Central memory CD8-positive, alpha-beta T cell (primary cell): ENCODE results near the gene CRY1.

Experiments used
- ATAC-seq: fragments of 150-1000 bp; cut with Tn5 transposase; replicated peaks from 2 replicates; pipeline ENCODE4 v1.10.0; 2022; ENCODE audit warnings: mild to moderate bottlenecking, moderate FRiP score, moderate number of reproducible peaks; ENCODE audit not compliant: poor library complexity, severe bottlenecking; ENCODE audit errors: extremely low read depth
- DNase-seq, 2 donors: peaks; one replicate each; pipeline ENCODE4 v3.0.0; 2021; ENCODE audit warnings: low spot score in 2 of 2
- H3K27ac Mint-ChIP-seq: one replicate; pipeline ENCODE4 v1.8.0; 2022; ENCODE audit warnings: low read depth, mild to moderate bottlenecking, moderate library complexity, mixed read lengths
- H3K27me3 Mint-ChIP-seq: one replicate; pipeline ENCODE4 v1.8.0; 2022; ENCODE audit warnings: mixed read lengths
- H3K36me3 Mint-ChIP-seq: one replicate; pipeline ENCODE4 v1.8.0; 2022; ENCODE audit warnings: mild to moderate bottlenecking, moderate library complexity, mixed read lengths; ENCODE audit not compliant: insufficient read depth
- H3K4me1 Mint-ChIP-seq: one replicate; pipeline ENCODE4 v1.8.0; 2022; ENCODE audit warnings: mixed read lengths
- H3K4me3 Mint-ChIP-seq: one replicate; pipeline ENCODE4 v1.8.0; 2022; ENCODE audit warnings: mild to moderate bottlenecking, moderate library complexity, mixed read lengths
- H3K9me3 Mint-ChIP-seq: one replicate; pipeline ENCODE4 v1.8.0; 2022; ENCODE audit warnings: mixed read lengths

Gene CRY1

GRCh38 chr12:107093417-107094182, at the start of gene CRY1:
Gene CRY1, minus strand, starts transcription at chr12:107093549. Its CDS starts 588 bp downstream, at chr12:107092961.
- H3K4me3 Mint-ChIP-seq, result no peak within 1 kb of the TSS
- H3K4me1 Mint-ChIP-seq, result peaks cover 18% of the 10 kb centered on the region
- peaks cover 18% of the 10 kb centered on the region for H3K27me3 Mint-ChIP-seq
- DNase-seq, result peak; percentile 88 to 93
- peak; percentile 83 for ATAC-seq
- H3K9me3 Mint-ChIP-seq, result no peaks in the 10 kb centered on the region
- H3K27ac Mint-ChIP-seq, result no peak within 1 kb of the TSS
- peaks cover 8% of the 10 kb centered on the region for H3K36me3 Mint-ChIP-seq

GRCh38 chr12:107139787-107140186, 46.4 kb upstream of the CRY1 start:
- H3K36me3 Mint-ChIP-seq, result peaks cover 1% of the 10 kb centered on the region
- no peaks in the 10 kb centered on the region for H3K9me3 Mint-ChIP-seq
- DNase-seq (no peak), ATAC-seq (no peak)
- H3K4me1 Mint-ChIP-seq, result no peaks in the 10 kb centered on the region
- H3K4me3 Mint-ChIP-seq, result no peak overlapping the region
- no peaks in the 10 kb centered on the region for H3K27me3 Mint-ChIP-seq
- no peak overlapping the region for H3K27ac Mint-ChIP-seq

GRCh38 chr12:107138990-107139389, 45.6 kb upstream of the CRY1 start:
- DNase-seq, result no peak
- Mint-ChIP-seq H3K27ac (no peak overlapping the region), H3K4me1 (no peaks in the 10 kb centered on the region), H3K36me3 (peaks cover 1% of the 10 kb centered on the region), H3K27me3 (no peaks in the 10 kb centered on the region), H3K4me3 (no peak overlapping the region), H3K9me3 (no peaks in the 10 kb centered on the region)
- ATAC-seq, result no peak

GRCh38 chr12:107135177-107135576, 41.8 kb upstream of the CRY1 start:
- Mint-ChIP-seq H3K4me1 (no peaks in the 10 kb centered on the region), H3K4me3 (no peak overlapping the region), H3K36me3 (peaks cover 1% of the 10 kb centered on the region), H3K27ac (no peak overlapping the region), H3K27me3 (no peaks in the 10 kb centered on the region), H3K9me3 (no peaks in the 10 kb centered on the region)
- no peak for DNase-seq
- no peak for ATAC-seq

- no peaks in the 10 kb centered on the region for H3K4me1 Mint-ChIP-seq
- H3K27me3 Mint-ChIP-seq, result no peaks in the 10 kb centered on the region
- H3K4me3 Mint-ChIP-seq, result no peak overlapping the region
- ATAC-seq (peak; percentile 32), DNase-seq (peak in 1 of 2 donors; percentile 21)
- H3K27ac Mint-ChIP-seq, result no peak overlapping the region
- H3K9me3 Mint-ChIP-seq, result no peaks in the 10 kb centered on the region
- peaks cover 1% of the 10 kb centered on the region for H3K36me3 Mint-ChIP-seq
These were observed 41.2 kb upstream of the CRY1 start for GRCh38 chr12:107134558-107134957.

GRCh38 chr12:107133462-107133861, 40.1 kb upstream of the CRY1 start:
- ATAC-seq, result no peak

GRCh38 chr12:107131832-107132616, 38.7 kb upstream of the CRY1 start:
- Mint-ChIP-seq H3K27me3 (no peaks in the 10 kb centered on the region), H3K36me3 (peaks cover 1% of the 10 kb centered on the region), H3K9me3 (no peaks in the 10 kb centered on the region), H3K4me1 (no peaks in the 10 kb centered on the region), H3K4me3 (no peak overlapping the region), H3K27ac (no peak overlapping the region)
- DNase-seq (no peak), ATAC-seq (no peak)

More at GRCh38 chr12:107133462-107133861, 40.1 kb upstream of the CRY1 start:
- no peaks in the 10 kb centered on the region for H3K4me1 Mint-ChIP-seq
- no peak for DNase-seq
- H3K9me3 Mint-ChIP-seq, result no peaks in the 10 kb centered on the region
- H3K27me3 Mint-ChIP-seq, result no peaks in the 10 kb centered on the region
- H3K36me3 Mint-ChIP-seq, result peaks cover 1% of the 10 kb centered on the region
- H3K27ac Mint-ChIP-seq, result no peak overlapping the region
- no peak overlapping the region for H3K4me3 Mint-ChIP-seq

GRCh38 chr12:107130830-107131611, 37.7 kb upstream of the CRY1 start:
- ATAC-seq, result no peak
- no peak for DNase-seq
- H3K4me3 Mint-ChIP-seq, result no peak overlapping the region
- H3K27ac Mint-ChIP-seq, result no peak overlapping the region
- H3K36me3 Mint-ChIP-seq, result peaks cover 1% of the 10 kb centered on the region
- peaks cover under 1% of the 10 kb centered on the region for H3K27me3 Mint-ChIP-seq
- H3K4me1 Mint-ChIP-seq, result no peaks in the 10 kb centered on the region
- no peaks in the 10 kb centered on the region for H3K9me3 Mint-ChIP-seq

- H3K9me3 Mint-ChIP-seq, result no peaks in the 10 kb centered on the region
- H3K27me3 Mint-ChIP-seq, result peaks cover 16% of the 10 kb centered on the region
- H3K36me3 Mint-ChIP-seq, result no peaks in the 10 kb centered on the region
- H3K4me3 Mint-ChIP-seq, result no peak overlapping the region
- no peak overlapping the region for H3K27ac Mint-ChIP-seq
- ATAC-seq, result no peak
- DNase-seq, result no peak
- no peaks in the 10 kb centered on the region for H3K4me1 Mint-ChIP-seq
These were observed 36.1 kb upstream of the CRY1 start for GRCh38 chr12:107129315-107129930.

- no peaks in the 10 kb centered on the region for H3K4me1 Mint-ChIP-seq
- no peaks in the 10 kb centered on the region for H3K36me3 Mint-ChIP-seq
- H3K27ac Mint-ChIP-seq, result no peak overlapping the region
These were observed 34.4 kb upstream of the CRY1 start for GRCh38 chr12:107127482-107128430.

GRCh38 chr12:107126796-107127481, 33.6 kb upstream of the CRY1 start:
- DNase-seq (no peak), ATAC-seq (no peak)
- no peak overlapping the region for H3K4me3 Mint-ChIP-seq
- peaks cover 41% of the 10 kb centered on the region for H3K27me3 Mint-ChIP-seq
- no peaks in the 10 kb centered on the region for H3K9me3 Mint-ChIP-seq
- no peak overlapping the region for H3K27ac Mint-ChIP-seq
- no peaks in the 10 kb centered on the region for H3K36me3 Mint-ChIP-seq
- no peaks in the 10 kb centered on the region for H3K4me1 Mint-ChIP-seq

More at GRCh38 chr12:107127482-107128430, 34.4 kb upstream of the CRY1 start:
- ATAC-seq (no peak), DNase-seq (no peak)
- Mint-ChIP-seq H3K4me3 (no peak overlapping the region), H3K27me3 (peaks cover 33% of the 10 kb centered on the region), H3K9me3 (no peaks in the 10 kb centered on the region)
